IMR-90 (cell line): ENCODE data around the gene TJP1.

Experiments used
- BHLHE40 ChIP-seq: fragments of 150-350 bp; IDR thresholded peaks from 2 replicates; pipeline ENCODE4 v1.6.1; 2016; ENCODE audit warnings: mild to moderate bottlenecking, low read depth, low read length
- CEBPB ChIP-seq: IDR thresholded peaks from 2 replicates; pipeline ENCODE4 v1.6.1; 2012; ENCODE audit warnings: low read depth, low read length, improper control_type of control experiment
- CHD1 ChIP-seq: IDR thresholded peaks from 2 replicates; pipeline ENCODE4 v1.6.1; 2012; ENCODE audit warnings: low read depth, low read length, improper control_type of control experiment
- CTCF ChIP-seq: conservative IDR thresholded peaks from 2 replicates; pipeline ENCODE4 v1.5.1; 2012; ENCODE audit warnings: mild to moderate bottlenecking, low read depth, low read length, improper control_type of control experiment
- FOS ChIP-seq: fragments of 150-350 bp; IDR thresholded peaks from 2 replicates; pipeline ENCODE4 v1.6.1; 2016; ENCODE audit warnings: low read depth, low read length
- MAFK ChIP-seq: IDR thresholded peaks from 2 replicates; pipeline ENCODE4 v1.6.1; 2012; ENCODE audit warnings: low read depth, low read length, improper control_type of control experiment
- POLR2A ChIP-seq: IDR thresholded peaks from 2 replicates; pipeline ENCODE4 v1.6.1; 2012; ENCODE audit warnings: mild to moderate bottlenecking, low read depth, low read length
- RAD21 ChIP-seq: IDR thresholded peaks from 2 replicates; pipeline ENCODE4 v1.6.1; 2012; ENCODE audit warnings: low read length, improper control_type of control experiment
- RFX5 ChIP-seq: IDR thresholded peaks from 2 replicates; pipeline ENCODE4 v1.8.0; 2012; ENCODE audit warnings: low read depth, mild to moderate bottlenecking, low read length, moderate library complexity
- SMC3 ChIP-seq: fragments of 150-350 bp; IDR thresholded peaks from 2 replicates; pipeline ENCODE4 v1.6.1; 2016; ENCODE audit warnings: low read depth, mild to moderate bottlenecking, antibody characterized with exemption, low read length, moderate library complexity

DNA sequence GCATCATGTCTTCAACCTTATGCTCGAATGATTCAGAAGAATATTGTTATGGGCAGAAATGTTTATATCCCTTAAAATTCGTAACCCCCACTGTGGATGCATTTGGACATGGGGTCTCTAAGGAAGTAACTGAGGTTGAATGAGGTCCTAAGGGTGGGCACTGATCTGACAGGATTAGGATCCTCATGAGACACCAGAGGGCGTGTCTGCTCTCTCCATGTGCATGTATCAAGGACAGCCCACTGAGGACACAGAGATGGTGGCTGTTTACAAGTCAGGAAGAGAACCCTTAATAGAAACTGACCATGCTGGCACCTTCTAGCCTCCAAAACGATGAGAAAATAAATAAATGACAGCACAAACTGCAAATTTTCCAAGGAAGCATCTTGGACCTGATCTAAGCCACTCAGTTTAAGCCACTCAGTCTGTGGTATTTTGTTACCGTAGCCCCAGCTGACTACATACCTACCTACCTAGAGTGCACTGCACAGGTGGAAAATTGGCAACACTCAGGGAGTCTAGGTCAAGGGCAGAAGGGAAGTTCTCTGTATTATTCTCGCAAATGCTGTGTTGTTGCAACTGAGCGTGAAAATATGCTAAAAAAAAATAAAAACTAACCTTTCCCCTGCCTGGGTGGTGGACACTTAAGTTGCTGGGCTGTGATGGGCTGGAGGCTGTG, 126.6 kb downstream of the TJP1 start:
- no peak for TF ChIP-seq CTCF
- no peak for TF ChIP-seq RAD21
- no peak for TF ChIP-seq POLR2A
- TF ChIP-seq FOS = no peak
- no peak for TF ChIP-seq SMC3
- no peak for TF ChIP-seq RFX5
- TF ChIP-seq MAFK = no peak
- TF ChIP-seq CEBPB = no peak
- TF ChIP-seq BHLHE40 = no peak
- TF ChIP-seq CHD1 = no peak
